Stimulated activated naive CD4-positive, alpha-beta T cell (primary cell): ENCODE data around the gene RAB10.
"Not testable (repeated sequence)": the region's sequence is repeated elsewhere in the genome, so short reads cannot be mapped to it uniquely, and the experiment has no call there.

ENCODE experiments used
- DNase-seq, 6 experiments: peaks; one replicate each; lab custom pipeline; 2025; lab: John Stamatoyannopoulos, UW

Gene RAB10

DNA sequence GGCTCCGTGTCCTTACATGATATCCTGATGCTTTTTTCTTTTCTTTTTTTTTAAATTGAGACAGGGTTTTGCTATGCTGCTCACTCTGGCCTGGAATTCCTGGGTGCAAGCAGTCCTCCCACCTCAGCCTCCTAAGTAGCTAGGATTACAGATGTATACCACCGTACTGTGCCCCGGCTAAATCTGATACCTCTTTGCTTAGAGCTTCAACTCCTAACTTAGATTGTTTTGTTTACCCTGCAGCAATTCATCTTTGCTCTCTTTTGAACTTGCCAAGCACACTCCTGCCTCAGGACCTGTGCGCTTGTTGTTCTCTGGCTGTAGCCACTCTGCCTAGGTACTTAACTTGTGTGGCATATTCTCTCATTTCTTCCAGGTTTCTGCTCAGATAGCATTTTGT is 24.5 kb downstream of the RAB10 start:
- DNase-seq = no peak

DNA sequence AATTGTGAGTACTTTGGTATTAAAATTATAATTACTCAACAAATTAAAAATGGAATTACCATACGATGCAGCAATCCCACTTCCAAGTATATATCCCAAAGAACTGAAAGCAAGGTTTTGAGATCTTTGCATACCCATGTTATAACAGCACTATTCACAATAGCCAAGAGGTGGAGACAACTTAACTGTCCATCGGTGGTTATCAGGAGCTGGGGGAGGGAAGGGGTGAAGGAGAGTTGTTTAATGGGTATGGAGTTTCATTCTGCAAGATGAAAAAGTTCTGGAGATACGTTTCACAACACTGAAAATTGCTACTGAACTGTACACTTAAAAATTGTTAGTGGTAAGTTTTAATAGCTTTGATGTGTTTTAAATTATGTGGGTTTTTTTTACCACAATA is 25.7 kb downstream of the RAB10 start:
- DNase-seq = no peak

DNA sequence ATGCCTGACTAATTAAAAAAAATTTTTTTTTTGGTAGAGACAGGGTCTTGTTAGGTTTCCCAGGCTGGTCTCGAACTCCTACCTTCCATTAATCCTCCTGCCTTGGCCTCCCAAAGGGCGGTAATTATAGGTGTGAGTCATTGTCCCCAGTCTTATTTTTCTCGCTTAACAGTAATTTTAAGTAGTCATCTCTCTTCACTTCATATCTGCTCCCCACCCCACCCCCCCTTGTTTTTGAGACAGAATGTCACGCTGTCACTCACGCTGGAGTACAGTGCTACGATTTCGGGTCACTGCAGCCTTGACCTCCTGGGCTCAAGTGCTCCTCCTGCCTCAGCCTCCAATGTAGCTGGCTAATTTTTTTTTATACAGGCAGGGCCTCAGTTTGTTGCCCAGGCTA is 27.7 kb downstream of the RAB10 start:
- DNase-seq = no peak

DNA sequence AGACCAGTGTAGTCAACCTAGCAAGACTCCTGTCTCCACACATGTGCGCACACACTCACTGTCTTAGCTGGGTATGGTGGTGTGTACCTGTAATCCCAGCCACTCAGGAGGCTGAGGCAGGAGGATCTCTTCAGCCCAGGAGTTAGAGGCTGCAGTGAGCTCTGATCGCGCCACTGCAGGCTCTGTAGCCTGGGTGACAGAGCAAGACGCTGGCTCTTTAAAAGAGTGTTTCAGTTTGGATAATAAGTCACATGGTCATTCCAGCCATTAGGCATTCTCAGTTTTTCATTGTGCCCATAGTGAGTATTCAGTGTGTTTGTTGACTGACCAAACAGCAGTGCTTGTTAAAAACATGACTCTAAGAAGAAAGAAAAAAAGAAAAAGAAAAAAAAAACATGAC is 31.0 kb downstream of the RAB10 start:
- no peak for DNase-seq

DNA sequence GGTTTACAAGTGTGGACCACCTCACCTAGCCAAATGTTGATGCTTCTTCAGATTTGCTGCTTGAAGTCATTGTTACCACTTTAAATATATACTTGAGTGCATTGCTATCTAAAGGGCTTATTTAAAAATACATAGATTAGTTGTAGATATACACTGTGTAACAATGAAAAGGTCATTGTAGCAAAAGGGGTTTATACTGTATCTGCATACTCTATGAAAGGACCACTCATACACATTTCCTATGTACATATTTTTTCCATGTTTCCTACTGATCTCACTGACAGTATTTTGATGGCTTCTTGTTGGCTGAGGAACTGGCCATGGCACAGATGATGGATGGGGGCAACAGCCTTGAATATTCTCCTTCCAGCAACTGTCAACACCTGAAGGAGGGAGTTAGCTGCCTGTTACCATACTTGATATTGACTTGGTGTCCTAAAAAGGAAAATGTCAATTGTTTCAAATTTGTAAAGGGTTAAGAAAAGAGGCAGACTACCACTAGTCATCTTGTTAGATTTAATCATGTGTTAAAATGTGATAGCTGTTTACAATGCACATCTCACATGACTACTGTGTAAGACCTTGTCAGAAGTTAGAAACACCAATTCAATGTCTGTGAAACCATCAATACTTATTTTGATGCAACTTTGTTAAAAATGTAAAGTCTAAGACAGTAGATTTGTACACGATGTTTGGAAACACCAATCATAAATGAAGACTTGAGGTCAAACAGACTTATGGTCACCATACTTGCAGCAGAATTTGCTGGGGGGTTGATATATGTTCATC is 33.5 kb downstream of the RAB10 start:
- DNase-seq = no peak

DNA sequence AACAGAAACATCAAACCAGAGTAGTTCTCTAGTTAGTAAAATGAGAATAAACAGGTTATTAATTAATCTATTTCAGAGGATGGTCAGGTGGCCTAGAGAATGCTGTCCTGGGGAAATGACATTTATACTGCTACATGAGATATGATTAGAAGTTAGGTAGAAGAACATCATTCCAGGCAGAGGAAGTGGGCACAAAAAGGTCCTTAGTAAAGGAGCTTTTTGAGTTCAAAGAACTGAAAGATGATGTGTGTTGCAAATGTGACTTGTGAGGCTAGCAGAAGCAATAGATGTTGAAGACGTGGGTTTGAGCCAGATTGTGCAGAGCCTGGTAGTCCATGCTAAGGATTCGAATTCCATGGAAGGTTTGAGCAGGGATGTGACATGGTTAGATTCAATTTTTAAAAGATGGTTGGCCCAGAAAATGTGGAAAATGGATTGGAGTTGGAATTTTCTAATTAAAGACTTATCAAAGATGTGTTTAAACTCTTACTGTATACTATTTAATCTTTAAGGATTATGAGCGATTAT is 34.2 kb downstream of the RAB10 start:
- no peak for DNase-seq

DNA sequence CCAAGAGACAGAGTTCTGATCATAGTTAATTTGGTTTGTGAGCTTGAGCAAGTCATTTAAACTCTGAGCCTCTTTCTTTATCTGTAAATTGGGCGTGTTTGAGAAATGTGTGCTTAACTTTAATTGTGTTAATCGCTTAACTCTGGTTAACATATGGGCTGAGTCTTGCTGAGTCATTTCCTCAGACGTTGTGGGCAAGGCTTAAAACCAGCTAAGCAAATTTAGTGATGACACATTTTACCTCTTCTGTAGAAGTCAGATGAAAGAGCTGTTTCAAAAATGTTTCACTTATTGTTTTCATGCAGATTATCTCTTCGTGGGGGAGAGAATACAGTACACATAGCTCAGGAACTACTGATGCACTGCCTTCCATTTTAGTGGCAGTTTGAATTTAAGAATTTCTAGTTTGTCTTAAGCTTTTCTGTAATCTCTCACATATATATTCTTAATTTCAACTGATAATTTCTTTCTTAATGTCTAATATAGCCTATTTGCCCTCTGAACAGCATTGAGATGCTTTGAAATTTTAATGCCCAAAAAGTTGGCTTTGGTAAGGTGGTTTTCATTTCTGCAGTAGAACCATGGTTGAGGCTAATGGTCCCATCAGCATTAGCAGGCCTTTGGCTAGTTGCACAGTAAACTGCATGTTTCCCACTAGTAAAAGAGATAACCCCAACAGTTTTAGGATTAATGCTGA is 34.9 kb downstream of the RAB10 start:
- DNase-seq = peak in 3 of 6 experiments; percentile 3 to 17 (median 4)

DNA sequence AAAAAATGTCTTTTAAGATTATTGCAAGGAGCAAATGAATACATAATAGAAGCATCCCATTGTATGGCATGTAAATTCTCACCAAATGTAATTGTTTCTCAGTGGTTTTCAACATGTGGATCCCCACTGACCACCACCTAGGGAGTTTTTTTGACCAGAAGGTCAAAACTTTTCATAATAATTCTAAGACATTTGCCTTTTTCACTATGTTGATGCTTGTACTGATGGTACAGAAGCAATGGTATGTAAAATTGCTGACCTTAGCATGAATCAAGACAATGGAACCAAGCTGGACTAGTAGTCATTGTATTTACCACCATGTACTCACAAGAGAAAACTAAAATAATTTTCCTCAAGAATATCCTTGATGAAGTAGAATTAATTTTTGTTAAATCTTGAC is 36.8 kb downstream of the RAB10 start:
- no peak for DNase-seq

DNA sequence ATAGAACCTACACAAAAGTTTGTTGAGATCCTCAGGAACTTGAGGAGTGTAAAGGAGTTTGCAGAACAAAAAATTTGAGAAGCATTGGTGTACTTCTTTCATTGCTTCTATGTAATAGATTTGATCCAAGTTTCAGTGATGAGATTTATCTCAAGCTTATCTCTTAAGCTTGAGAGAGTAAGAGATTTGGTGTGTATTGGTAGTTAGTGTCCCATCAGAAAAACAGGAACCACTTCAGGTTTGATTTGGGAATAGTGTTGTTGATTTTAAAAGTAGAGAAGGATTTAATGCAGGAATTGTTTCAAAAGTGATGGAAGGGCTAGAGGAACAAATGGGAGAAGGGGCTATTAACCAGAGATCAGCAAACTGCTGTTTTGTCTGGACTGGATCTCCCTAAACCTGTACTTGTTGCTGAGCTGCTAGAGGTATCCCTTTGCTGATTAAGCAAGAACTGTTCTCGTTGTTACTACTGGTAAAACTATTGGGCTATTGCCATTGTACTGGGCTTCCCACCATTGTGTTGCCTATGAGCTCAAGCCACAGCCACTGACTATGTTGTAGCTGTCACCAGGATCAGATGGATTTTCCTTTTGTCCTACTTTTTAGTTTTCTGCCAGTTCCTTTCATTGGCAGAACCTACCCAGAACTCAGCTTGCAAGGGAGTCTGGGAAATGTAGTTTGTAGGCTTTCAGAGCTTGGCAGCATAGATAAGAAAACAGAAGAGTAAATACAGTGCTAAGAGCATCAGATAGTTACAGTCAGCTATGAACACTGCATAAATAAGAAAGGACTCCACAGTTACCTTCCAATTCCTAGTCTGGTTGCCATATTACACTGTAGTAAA is 39.3 kb downstream of the RAB10 start:
- no peak for DNase-seq

DNA sequence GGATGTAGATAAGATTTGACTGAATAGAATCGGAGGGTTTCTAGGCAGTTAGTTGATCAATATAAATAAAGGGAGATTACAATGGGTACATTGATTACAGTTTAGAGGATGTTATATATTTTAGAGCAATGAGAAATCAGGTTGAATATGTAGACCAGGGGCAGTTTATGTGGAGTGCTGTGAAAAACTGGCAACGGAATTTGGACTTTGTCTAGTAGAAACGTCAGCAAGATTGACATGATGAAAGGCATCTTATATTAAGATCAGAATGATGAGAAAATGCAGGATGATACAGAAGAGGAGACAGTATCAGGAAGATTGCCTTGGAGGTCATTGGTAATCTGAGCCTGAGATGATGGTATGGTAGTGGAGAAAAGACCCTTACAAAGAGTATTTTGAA is 39.9 kb downstream of the RAB10 start:
- DNase-seq = no peak

DNA sequence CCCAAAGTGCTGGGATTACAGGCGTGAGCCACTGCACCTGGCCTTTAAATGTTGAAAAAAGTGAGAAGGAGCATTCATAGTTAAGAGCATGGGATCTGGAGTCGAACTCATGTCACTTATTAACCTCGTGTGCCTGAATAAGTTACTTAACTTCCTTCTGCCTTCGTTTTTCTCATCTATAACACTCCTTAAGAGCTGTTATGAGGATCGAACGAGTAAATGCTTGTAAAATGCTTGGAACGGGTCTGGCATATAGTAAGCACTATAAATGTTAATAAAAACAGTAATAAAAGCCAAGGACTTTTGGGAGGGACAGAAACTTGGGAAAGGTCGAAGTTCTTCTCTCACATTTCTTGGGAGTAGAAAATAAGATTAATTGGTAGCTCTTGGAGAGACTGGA is 40.8 kb downstream of the RAB10 start:
- no peak for DNase-seq

DNA sequence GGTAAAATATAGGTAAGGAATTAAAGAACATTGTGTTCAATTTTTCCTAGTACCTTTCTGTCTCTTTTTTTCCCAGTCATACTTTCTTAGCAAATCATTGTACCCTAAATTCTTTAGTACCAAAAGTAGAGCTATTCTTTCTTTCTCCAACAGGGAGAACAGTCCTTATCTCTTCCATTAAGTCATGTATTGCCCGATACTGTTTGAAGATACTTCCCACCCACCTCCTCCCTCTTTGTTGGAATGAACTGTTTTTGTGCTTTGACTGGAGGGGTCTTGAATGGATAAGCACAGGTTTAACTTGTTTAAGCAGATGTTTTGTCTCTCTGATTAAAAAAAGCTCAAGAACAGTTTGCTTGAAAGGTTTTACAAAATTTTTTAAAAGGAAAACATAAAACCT is 41.3 kb downstream of the RAB10 start:
- DNase-seq = no peak

DNA sequence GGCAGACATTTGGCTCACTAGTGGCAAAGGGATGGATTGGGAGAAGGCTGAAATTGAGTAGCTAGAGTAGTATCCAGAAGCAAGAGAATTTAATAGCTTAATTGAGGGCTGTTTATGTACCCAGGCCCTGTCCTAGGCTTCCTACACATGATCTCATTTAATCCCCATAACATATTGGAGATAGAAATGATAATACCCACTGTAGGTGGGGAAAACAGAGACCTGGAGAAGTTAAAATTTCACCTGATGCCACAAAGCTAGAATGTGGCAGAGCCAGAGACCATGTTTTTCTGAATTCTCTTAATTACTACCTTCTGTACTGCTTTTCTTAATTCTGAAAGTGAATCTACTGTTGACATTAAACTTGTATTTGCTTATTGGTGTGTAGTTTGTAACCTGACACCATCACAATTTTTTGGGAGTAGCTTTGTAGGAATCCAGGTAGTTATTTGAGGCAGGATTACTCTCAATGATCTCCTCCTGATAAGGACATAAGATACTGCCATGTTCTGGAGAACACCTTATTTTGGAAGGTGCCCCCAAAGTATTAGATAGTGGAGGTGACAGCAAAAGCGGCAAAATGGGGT is 42.2 kb downstream of the RAB10 start:
- no peak for DNase-seq

DNA sequence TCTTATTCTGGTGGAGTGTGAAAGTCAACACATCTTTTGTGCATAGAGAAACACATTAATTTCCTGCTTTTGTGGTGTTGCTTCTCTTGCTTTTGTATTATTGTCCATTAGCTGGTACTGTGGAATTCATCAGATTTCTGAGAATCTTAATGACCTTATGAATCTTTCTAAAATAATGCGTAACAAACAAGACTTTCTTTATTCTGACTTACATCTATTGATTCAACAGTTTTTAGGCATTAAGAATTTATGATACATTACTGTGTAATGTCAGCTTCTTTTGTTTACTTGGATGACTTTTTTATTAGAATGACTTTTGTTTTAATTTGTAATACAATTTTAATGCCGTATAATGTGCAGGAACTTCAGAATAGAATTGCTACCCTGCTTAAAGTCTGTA is 43.4 kb downstream of the RAB10 start:
- no peak for DNase-seq

DNA sequence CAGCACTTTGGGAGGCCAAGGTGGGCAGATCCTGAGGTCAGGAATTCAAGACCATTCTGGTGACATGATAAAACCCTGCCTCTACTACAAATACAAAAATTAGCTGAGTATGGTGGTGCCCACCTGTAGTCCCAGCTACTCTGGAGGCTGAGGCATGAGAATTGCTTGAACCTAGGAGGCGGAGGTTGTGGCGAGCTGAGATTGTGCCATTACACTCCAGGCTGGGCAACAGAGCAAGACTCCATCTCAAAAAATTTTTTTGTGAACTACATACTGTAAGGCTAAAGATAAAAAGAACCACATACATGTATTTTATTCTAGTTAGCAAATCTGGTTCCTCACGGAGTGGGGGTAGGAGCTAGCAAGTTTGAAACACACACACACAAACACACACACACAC is 45.1 kb downstream of the RAB10 start:
- no peak for DNase-seq

DNA sequence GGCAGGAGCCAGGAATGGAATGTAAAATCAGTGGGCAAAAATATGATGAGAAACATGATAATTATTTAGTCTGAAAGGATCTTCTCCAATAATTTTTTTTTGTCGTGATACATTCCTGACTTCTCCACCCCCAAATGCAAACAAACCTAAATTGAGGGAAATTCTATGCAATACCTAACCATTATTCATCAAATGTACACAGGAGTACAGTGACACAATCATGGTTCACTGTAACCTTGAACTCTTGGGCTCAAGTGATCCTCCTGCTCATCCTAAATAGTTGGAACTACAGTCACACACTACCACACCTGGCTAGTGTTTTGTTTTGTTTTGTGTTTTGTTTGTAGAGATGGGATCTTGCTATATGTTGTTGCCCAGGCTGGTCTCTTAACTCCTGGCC is 46.5 kb downstream of the RAB10 start:
- no peak for DNase-seq

DNA sequence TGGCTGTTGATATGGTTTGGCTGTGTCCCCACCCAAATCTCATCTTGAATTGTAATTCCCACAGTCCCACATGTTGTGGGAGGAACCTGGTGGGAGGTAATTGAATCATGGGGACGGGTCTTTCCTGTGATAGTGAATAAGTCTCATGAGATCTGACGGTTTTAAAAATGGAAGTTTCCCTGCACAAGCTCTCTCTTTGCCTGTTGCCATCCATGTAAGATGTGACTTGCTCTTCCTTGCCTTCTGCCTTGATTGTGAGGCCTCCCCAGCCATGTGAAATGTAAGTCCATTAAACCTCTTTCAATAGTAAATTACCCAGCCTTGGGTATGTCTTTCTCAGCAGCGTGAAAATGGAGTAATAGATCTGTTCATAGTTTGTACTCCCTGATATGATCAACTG is 47.0 kb downstream of the RAB10 start:
- not testable (repeated sequence) for DNase-seq

DNA sequence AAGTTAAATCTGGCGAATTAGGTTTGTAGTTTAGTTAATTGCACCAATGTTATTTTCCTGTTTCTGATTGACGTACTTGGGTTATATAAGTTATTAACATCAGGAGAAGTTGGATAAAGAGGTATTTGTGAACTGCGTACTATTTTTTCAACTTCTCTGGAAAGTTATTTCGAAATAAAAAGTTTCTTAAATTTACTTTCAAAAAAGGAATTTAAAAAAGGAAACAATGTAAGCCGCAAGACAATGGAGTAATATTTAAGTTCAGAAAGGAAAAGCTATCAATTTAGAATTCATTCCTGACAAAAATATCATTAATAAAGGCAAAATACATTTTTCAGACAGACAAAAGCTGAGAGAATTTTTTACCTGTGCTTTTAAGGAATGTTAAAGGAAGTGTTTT is 47.7 kb downstream of the RAB10 start:
- DNase-seq = no peak

DNA sequence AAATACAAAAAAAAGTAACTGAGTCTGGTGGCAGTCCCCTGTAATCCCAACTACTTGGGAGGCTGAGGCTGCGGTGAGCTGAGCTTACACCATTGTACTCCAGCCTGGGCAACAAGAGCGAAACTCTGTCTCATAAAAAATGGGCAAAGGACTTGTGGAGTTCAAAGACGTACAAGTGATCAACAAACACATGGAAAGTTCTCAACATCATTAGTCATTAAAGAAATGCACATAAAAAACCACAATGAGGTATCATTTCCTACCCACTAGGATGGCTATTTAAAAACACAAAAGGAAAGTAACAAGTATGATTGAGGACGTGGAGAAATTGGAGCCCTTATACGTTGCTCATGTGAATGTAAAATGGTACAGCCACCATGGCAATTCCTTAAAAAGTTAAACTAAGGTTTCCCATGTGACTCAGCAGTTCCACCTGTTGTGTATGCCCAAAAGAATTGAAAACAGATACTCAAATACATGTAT is 52.3 kb downstream of the RAB10 start:
- DNase-seq = no peak

DNA sequence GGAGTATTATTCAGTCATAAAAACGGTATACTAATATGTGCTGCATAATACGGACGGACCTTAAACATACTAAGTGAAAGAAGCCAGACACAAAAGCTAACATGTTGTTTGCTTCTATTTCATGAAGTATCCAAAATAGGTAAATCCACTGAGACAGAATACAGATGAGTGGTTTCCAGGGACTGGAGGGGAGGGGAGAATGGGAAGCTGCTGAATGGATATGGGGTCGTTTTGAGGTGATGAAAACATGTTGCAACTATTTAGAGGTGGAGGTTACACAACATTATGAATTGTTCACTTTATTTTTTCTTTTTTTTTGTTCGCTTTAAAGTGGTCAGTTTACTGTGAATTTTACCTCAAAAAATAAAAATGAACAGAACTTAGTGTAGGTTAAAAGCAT is 52.9 kb downstream of the RAB10 start:
- no peak for DNase-seq

DNA sequence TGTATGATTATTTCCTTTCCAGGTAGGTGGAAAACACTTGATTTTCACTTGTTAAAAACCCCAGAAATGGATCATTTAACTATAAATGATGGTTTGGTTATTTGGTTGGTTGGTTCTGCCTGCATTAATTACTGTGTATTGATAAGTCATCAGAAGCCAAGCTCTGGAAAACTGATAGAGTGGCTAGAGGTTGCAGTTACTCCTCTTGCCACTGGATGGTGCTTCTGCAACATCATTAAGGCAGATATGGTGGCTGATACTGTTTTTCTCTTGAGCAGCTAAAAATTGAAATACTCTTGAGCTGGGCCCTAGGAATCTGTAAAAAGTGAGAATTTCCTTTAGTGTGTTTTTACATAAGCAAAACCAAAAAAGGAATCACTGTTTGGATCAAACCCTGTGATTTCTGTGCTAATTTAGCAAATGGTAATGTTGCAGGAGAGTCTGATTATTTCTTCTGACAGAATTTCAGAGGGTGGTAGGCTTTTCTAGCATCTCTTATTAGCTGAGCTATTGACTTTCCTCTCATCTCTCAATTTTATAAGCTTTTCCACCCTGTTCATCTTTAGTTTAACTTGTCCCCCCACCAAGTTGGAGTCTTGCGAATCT is 54.3 kb downstream of the RAB10 start:
- peak in 3 of 6 experiments; percentile 0 to 36 (median 29) for DNase-seq

DNA sequence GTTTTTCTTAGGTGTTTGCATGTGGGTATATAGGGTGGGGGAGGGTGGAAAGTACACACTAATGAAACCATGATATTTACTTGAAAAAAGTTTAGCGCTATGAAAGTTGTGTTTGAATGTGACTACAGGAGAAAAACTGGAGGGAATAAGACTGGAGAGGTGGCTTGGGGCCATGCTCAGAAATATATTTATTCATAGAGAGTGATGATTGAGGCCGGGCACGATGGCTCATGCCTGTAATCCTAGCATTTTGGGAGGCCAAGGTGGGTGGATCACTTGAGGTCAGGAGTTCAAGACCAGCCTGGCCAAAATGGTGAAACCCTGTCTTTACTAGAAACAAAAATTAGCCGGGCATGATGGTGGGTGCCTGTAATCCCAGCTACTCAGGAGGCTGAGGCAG is 55.0 kb downstream of the RAB10 start:
- not testable (repeated sequence) for DNase-seq
